Memory B cell (primary cell): ENCODE data around the gene TOLLIP.
A peak's percentile ranks its signal among the peaks of the same experiment; 100 is the strongest.
"Not testable (repeated sequence)": the region's sequence is repeated elsewhere in the genome, so short reads cannot be mapped to it uniquely, and the experiment has no call there.

Experiments
- ATAC-seq: fragments of 150-1000 bp; cut with Tn5 transposase; 2 replicates; pipeline ENCODE4 v1.10.0; 2021; ENCODE audit warnings: low read depth, mild to moderate bottlenecking, moderate library complexity
- DNase-seq, 2 donors: peaks; one replicate each; pipeline ENCODE4 v3.0.0; 2022; ENCODE audit warnings: low spot score in 2 of 2
- H3K27ac Mint-ChIP-seq: one replicate; pipeline ENCODE4 v1.8.0; 2022; ENCODE audit warnings: mild to moderate bottlenecking, moderate library complexity, mixed read lengths
- H3K27me3 Mint-ChIP-seq: one replicate; pipeline ENCODE4 v1.8.0; 2022; ENCODE audit warnings: mixed read lengths
- H3K36me3 Mint-ChIP-seq: one replicate; pipeline ENCODE4 v1.8.0; 2022; ENCODE audit warnings: mild to moderate bottlenecking, mixed read lengths
- H3K4me1 Mint-ChIP-seq: one replicate; pipeline ENCODE4 v1.8.0; 2022; ENCODE audit warnings: mixed read lengths
- H3K4me3 Mint-ChIP-seq: one replicate; pipeline ENCODE4 v1.8.0; 2022; ENCODE audit warnings: mild to moderate bottlenecking, moderate library complexity, mixed read lengths
- H3K9me3 Mint-ChIP-seq: one replicate; pipeline ENCODE4 v1.8.0; 2022; ENCODE audit warnings: mixed read lengths

Gene TOLLIP

DNA sequence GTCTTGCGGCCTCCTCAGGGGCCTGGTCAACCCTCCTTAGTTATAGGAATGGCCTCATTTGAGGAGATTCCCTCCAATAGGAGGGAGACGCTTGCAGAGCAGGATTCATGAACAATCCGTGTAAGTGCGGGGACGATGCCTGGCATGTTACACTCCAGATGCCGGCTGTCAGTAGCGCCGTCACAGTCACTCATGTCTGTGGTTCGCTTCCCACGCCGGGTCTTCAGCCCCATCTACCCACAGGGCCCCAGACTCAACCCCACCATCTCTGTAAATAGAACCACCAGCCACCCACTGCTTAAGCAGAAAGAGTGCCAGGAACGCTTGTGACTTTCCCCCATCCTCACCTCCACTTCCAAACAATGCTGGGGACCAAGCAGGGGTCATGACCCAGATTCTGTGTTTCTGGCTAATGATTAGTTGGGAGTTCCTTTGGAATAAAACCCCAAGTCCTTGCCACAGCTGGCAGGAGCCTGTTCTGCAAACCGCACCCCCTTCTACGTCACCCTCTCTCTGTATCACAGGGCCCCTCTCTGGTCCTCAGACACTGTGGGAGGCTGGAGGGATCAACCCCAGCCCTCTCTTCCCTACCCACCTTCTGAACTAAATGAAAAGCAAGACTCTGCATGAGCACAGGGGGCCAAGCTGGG, 38.8 kb upstream of the TOLLIP start:
- Mint-ChIP-seq H3K27ac (no peak overlapping the region), H3K4me3 (no peak overlapping the region), H3K27me3 (peaks cover 5% of the 10 kb centered on the region), H3K9me3 (no peaks in the 10 kb centered on the region), H3K4me1 (peaks cover 6% of the 10 kb centered on the region), H3K36me3 (peaks cover 2% of the 10 kb centered on the region)
- DNase-seq, result no peak
- ATAC-seq, result no peak

DNA sequence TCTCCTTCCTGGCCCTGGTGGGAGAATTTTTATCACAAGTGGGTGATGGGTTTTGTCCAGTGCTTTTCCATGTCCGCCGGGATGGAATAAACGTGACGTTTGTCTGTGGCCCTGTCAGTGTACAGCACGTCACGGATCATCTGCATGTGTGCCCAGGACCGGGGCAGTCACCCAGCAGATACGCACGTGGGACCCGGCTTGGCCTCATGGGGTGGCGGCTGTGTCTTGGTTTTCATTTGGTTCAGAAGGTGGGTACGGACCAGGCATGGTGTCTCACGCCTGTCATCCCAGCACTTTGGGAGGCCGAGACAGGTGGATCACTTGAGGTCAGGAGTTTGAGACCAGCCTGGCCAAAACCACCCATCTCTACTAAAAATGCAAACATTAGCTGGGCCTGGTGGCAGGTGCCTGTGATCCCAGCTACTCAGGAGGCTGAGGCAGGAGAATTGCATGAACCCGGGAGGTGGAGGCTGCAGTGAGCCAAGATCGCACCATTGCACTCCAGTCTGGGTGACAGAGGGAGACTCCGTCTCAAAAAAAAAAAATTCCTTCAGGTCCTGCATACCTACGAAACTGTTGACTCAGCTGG, 38.1 kb upstream of the TOLLIP start:
- not testable (repeated sequence) for H3K4me3 Mint-ChIP-seq, H3K36me3 Mint-ChIP-seq, ATAC-seq, H3K4me1 Mint-ChIP-seq, H3K9me3 Mint-ChIP-seq, DNase-seq, H3K27ac Mint-ChIP-seq, H3K27me3 Mint-ChIP-seq

DNA sequence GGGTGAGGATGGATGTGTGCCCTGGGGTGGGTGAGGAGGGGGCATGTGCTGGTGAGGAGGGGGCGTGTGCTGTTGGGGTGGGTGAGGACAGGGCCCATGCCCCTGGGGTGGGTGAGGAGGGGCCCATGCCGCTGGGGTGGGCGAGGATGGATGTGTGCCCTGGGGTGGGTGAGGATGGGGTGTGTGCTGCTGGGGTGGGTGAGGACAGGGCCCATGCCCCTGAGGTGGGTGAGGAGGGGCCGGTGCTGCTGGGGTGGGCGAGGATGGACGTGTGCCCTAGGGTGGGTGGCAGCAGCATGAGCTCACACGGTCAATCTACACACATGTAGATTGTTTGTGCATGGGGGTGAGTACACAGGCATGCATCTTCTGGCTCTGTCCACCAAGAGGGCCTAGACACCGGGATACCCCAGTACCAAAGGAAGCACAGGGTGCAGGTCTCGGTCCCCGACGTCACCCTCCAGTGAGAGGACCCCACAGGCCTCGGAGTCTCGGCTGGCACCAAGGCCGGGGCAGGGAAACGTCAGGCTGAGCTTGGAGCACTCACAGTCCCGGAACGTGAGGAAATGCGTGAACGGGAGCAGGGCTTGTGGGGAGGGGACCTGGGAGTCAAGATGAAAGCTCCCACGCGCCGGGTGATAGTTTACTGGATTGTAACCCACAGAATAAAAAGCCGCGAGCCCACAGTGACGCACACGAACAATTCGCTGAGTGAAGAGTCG, 37.4 kb upstream of the TOLLIP start:
- peaks cover 3% of the 10 kb centered on the region for H3K4me1 Mint-ChIP-seq
- ATAC-seq (no peak), DNase-seq (no peak)
- peaks cover 2% of the 10 kb centered on the region for H3K27me3 Mint-ChIP-seq
- H3K27ac Mint-ChIP-seq, result no peak overlapping the region
- H3K4me3 Mint-ChIP-seq, result no peak overlapping the region
- H3K9me3 Mint-ChIP-seq, result no peaks in the 10 kb centered on the region
- no peaks in the 10 kb centered on the region for H3K36me3 Mint-ChIP-seq

DNA sequence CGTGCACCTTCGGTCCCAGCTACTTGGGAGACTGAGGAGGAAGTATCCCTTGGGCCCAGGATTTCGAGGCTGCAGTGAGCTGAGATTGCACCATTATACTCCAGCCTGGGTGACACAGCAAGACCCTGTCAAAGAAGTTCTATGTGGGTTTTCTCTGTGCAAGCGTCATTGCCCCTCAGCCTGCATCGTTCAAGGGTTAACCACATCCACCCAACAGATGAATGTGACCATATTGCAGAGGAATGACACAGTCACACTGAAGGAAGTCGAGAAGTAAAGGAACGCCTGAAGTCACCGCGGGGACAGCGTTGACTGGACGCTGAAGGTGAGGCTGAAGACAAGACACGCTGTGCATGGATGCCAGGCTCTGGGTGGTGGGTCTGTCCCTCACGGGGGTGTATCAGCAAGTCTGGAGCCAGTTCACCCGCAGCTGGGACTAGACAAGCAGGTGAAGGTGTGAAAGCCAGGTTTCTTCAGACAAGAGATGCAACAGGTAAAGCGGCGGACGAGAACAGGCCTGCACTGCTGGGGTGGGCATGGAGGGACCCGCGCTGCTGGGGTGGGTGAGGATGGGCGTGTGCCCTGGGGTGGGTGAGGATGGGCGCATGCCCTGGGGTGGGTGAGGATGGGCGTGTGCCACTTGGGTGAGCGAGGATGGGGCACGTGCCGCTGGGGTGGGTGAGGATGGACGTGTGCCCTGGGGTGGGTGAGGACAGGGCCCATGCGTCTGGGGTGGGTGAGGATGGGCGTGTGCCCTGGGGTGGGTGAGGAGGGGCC, 36.5 kb upstream of the TOLLIP start:
- peaks cover 2% of the 10 kb centered on the region for H3K27me3 Mint-ChIP-seq
- no peak for ATAC-seq

DNA sequence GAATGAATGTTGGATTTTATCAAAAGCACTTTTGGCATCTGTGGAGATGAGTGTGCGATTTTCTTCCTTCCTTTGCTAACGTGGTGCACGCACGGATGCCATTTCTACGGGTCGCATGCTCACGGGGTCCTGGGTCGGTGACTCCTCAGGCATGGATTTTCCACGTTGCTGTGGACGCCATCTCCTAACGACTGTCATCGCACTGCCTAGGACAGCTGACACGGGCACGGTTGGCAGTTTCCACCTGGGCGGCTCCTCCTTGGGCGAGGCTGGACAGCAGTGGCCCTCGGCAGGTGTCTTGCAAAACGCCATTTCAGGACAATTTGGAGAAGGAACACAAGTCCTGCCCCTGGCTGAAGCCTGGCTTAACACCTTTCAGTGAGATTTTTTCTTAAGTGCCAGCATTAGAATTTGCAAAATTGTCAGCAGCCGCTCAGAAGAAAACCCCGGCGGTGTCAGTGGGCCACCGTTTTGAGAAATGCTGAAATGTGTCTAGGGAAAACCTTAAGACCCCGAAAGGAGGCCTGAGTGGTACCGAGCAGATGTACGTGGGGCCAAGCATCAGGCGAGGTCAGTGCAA, 34.7 kb upstream of the TOLLIP start:
- H3K4me3 Mint-ChIP-seq, result no peak overlapping the region
- H3K36me3 Mint-ChIP-seq, result no peaks in the 10 kb centered on the region
- no peak for ATAC-seq

More for the DNA sequence above, 36.5 kb upstream of the TOLLIP start:
- Mint-ChIP-seq H3K27ac (no peak overlapping the region), H3K4me3 (no peak overlapping the region), H3K9me3 (no peaks in the 10 kb centered on the region), H3K4me1 (peaks cover 3% of the 10 kb centered on the region), H3K36me3 (no peaks in the 10 kb centered on the region)
- DNase-seq, result no peak

DNA sequence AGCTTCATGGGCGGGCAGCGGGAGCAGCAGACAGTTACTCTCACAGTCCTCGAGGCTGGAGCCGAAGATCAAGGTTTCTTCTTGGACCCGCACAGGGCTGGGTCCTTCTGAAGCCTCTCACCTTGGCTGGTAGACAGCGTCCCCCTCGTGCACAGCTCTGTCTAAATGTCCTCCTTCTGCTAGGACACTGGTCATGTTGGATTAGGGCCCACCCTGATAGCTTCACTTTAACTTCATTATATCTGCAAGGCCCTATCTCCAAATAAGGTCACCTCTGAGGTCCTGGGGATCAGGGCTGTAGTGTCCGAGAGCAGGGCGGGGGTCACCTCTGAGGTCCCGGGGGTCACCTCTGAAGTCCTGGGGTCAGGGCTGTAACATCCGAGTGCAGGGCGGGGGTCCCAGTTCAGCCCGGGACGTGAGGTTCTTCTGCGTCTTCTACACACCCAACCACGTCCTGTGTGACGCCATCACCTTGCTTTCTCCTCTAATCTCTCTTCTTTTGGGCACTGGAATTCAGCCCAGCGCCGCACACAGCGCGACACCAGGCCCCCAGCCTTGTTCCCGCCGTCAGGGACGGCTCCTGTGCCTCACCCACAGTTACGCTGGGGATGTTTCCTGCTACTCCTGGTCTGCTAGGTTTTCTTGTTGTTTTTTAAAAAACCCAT, 34.1 kb upstream of the TOLLIP start:
- Mint-ChIP-seq H3K27me3 (peaks cover 2% of the 10 kb centered on the region), H3K27ac (no peak overlapping the region), H3K36me3 (no peaks in the 10 kb centered on the region), H3K4me1 (peaks cover 3% of the 10 kb centered on the region), H3K9me3 (no peaks in the 10 kb centered on the region), H3K4me3 (no peak overlapping the region)
- DNase-seq, result no peak
- ATAC-seq, result no peak

More for the DNA sequence above, 34.7 kb upstream of the TOLLIP start:
- Mint-ChIP-seq H3K27me3 (peaks cover 2% of the 10 kb centered on the region), H3K9me3 (no peaks in the 10 kb centered on the region), H3K4me1 (peaks cover 3% of the 10 kb centered on the region), H3K27ac (no peak overlapping the region)
- no peak for DNase-seq

DNA sequence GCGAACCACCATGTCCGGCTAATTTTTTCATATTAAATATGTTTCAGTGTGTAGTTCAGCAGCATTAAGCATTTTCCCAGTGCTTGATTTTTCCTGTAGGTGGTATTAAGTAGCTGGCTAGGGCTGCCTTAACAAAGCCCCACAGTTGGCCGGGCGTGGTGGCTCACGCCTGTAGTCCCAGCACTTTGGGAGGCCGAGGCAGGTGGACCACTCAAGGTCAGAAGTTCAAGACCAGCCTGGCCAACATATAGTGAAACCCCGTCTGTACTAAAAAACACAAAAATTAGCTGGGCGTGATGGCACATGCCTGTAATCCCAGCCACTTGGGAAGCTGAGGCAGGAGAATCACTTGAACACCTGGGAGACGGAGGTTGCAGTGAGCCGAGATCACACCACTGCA, 33.5 kb upstream of the TOLLIP start:
- ATAC-seq, result no peak
- peaks cover 2% of the 10 kb centered on the region for H3K27me3 Mint-ChIP-seq
- H3K4me1 Mint-ChIP-seq, result peaks cover 4% of the 10 kb centered on the region
- H3K36me3 Mint-ChIP-seq, result peaks cover 3% of the 10 kb centered on the region
- no peak overlapping the region for H3K27ac Mint-ChIP-seq
- DNase-seq, result no peak
- no peak overlapping the region for H3K4me3 Mint-ChIP-seq
- peaks cover 5% of the 10 kb centered on the region for H3K9me3 Mint-ChIP-seq

DNA sequence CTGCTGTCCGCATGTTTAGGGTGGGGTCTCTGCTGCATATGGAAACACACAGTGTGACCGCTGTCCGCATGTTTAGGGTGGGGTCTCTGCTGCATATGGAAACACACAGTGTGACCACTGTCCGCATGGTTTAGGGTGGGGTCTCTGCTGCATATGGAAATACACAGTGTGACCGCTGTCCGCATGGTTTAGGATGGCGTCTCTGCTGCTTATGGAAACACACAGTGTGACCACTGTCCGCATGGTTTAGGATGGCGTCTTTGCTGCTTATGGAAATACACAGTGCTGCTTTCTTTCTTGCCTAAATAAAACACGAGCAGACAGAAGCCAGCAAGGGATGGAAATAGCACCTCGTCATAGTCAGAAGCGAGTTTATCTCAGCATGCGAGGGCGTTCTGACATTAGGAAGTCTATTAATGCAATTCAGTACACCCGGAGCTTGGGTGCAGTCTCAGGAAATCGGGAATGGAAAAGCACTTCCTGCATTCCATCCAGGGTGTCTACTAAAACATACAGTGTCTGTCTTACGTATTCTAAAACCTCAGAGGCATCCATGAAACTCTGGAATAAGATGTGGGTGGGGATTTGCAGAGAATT, 32.6 kb upstream of the TOLLIP start:
- peaks cover 6% of the 10 kb centered on the region for H3K36me3 Mint-ChIP-seq
- H3K4me1 Mint-ChIP-seq, result peaks cover 7% of the 10 kb centered on the region
- H3K4me3 Mint-ChIP-seq, result no peak overlapping the region
- DNase-seq (no peak), ATAC-seq (peak; percentile 35)
- H3K27ac Mint-ChIP-seq, result no peak overlapping the region
- H3K9me3 Mint-ChIP-seq, result peaks cover 8% of the 10 kb centered on the region
- peaks cover 2% of the 10 kb centered on the region for H3K27me3 Mint-ChIP-seq

DNA sequence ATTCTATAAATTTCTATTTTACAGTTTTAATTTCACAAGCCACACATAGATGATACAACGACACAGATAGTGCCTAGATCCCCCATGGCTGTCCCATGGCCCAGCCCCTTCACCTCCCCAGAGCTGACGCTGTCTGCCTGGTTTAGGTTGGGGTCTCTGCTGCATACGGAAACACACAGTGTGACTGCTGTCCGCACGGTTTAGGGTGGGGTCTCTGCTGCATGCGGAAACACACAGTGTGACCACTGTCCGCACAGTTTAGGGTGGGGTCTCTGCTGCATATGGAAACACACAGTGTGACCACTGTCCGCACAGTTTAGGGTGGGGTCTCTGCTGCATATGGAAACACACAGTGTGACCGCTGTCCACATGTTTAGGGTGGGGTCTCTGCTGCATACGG, 31.8 kb upstream of the TOLLIP start:
- not testable (repeated sequence) for H3K36me3 Mint-ChIP-seq, H3K4me1 Mint-ChIP-seq, H3K9me3 Mint-ChIP-seq, H3K27ac Mint-ChIP-seq, H3K4me3 Mint-ChIP-seq, DNase-seq, ATAC-seq, H3K27me3 Mint-ChIP-seq

DNA sequence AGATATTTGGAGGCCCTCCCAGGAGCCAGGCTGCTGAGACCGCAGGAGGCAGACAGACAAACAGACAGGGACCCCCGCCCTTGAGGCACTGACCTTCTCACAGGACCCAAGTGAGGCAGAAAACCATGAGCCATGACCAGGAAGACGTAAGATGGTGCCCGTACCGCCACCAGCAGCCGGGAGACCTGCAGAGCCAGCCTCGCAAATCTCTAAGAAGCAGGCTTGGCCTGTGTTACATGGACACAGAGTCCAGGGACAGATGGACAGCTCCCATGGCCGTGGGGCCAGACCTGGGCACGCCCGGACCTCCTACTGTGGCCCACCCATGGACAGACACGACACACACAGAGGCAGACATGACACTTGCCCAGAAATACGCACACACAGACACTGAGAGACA, 30.7 kb upstream of the TOLLIP start:
- Mint-ChIP-seq H3K27me3 (no peaks in the 10 kb centered on the region), H3K36me3 (peaks cover 6% of the 10 kb centered on the region), H3K4me3 (no peak overlapping the region), H3K4me1 (peaks cover 4% of the 10 kb centered on the region), H3K27ac (no peak overlapping the region), H3K9me3 (peaks cover 8% of the 10 kb centered on the region)
- ATAC-seq (no peak), DNase-seq (no peak)

DNA sequence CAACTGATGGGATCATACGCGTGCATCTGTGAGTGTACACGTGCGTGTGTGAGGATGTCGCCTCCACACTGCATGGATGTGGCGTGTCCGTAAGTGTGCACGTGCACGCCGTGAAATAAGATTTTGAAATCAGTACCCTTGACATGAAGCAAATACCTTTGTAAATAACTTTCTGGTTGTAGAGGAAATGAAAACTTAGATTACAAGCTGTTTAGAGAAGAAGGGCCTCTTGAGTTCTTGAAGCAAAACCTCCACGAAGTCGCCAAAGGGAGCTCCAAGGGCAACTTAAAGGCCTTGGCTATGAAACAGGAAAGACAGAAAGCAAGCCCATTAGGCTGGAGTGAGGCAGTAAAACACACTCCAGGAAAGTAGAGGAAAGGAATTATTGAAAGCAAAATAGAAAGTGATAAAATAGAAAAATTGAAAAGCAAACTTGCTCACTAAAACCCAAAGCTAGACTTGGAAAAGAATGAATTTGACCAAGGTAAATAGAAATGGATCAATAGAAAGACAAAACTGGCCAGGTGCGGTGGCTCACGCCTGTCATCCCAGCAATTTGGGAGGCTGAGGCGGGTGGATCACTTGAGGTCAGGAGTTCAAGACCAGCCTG, 29.7 kb upstream of the TOLLIP start:
- no peak for DNase-seq
- Mint-ChIP-seq H3K4me1 (peaks cover 4% of the 10 kb centered on the region), H3K4me3 (no peak overlapping the region), H3K27me3 (no peaks in the 10 kb centered on the region), H3K9me3 (peaks cover 8% of the 10 kb centered on the region), H3K36me3 (peaks cover 6% of the 10 kb centered on the region), H3K27ac (no peak overlapping the region)
- ATAC-seq, result no peak

DNA sequence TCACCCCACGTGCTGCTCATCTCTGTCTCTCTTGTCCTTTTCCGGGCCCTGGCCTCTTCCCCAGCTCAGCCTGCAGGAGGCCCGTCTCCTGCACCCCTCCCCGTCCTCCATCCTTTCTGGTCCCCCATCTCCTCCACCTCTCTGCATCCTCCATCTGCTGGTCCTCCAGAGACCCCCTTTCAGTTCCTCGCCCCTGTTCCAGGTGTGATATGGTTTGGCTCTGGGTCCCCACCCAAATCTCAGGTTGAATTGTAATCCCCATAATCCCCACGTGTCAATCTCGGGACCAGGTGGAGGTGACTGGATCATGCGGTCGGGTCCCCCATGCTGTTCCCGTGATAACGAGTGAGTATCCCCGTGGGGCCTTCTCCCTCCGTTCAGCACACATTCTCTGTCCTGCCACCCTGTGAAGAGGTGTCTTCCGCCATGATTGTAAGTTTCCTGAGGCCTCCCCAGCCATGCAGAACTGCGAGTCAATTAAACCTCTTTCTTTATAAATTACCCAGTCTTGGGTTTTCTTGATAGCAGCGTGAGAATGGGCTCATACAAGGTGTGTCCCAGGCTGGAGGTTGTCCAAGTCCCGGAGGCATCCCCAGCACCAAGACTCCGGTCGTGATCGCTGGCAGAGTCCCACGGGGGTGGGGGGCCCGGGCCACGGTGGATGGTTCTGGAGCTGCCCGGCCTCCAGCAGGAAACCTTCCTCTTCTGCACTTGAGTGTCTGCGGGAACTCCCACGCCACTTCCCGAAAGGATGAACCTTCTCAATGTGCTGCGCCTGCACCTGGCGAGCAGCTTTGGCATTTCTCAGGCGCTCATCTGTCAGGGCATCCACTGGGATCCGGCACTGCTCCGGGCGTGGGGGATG, 29.0 kb upstream of the TOLLIP start:
- no peak for DNase-seq
- peaks cover 8% of the 10 kb centered on the region for H3K9me3 Mint-ChIP-seq

More for the DNA sequence above, 29.0 kb upstream of the TOLLIP start:
- Mint-ChIP-seq H3K27me3 (no peaks in the 10 kb centered on the region), H3K36me3 (peaks cover 6% of the 10 kb centered on the region), H3K4me3 (peak overlapping the region; percentile 72), H3K4me1 (peaks cover 4% of the 10 kb centered on the region), H3K27ac (peak overlapping the region; percentile 64)
- no peak for ATAC-seq
